Upper lobe of left lung (tissue), 4 donors: ENCODE measurements around the gene GEMIN5.

Experiments used
- CTCF ChIP-seq, 6 experiments: fragments of 450-650 bp in 4 of 6; fragments of 200-600 bp in 2 of 6; sonication (generic) in 2 of 6; IDR thresholded peaks; one replicate each; pipeline ENCODE4 v1.5.1; 2016 to 2019; ENCODE audit warnings: antibody characterized with exemption in 6 of 6
- EP300 ChIP-seq, 4 donors: sonication (generic); formaldehyde crosslinking; IDR thresholded peaks; one replicate each; pipeline ENCODE4 v1.5.1; 2017; ENCODE audit warnings: antibody characterized with exemption in 4 of 4, control low read depth in 2 of 4
- POLR2A ChIP-seq, 4 donors: fragments of 450-650 bp; IDR thresholded peaks; one replicate each; pipeline ENCODE4 v1.5.1; 2016 to 2017; ENCODE audit warnings: antibody characterized with exemption in 4 of 4, mild to moderate bottlenecking in 2 of 4
- POLR2AphosphoS5 ChIP-seq, 2 donors: sonication (generic); formaldehyde crosslinking; IDR thresholded peaks; one replicate each; pipeline ENCODE4 v1.5.1; 2017; ENCODE audit warnings: antibody characterized with exemption in 2 of 2

DNA sequence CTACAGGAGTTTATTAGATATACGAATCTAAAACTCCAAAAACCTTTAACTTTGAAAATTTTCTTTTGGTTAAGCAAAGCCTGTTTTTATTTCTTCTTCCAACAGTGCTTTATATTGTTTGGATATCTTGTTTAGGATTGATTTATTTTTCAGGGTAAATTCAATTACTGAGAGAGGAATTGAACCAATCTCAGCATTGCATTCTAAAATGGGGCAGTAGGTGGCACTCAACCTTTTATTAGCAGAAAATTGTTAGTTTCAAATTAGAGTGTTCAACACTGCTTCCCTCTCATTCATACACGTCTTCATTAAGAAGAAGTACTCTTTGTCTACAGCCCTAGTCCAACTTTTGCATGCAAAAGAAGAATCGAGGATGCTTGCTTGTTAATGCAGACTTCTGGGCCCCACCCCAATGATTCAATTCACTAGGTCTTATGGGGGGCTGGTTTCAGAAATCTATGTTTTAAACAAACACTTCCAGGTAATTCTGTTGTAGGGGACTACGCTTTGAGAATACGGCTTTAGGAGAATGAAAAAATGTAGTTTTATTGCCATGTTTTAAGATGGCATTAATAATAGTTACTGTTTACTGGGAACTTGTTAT lies 29.5 kb upstream of the GEMIN5 start:
- TF ChIP-seq POLR2AphosphoS5 (IDR thresholded peaks at IDR 0.05) (no peak), CTCF (IDR thresholded peaks at IDR 0.05) (peak in 5 of 6 experiments; percentile 19 to 51 (median 33)), EP300 (IDR thresholded peaks at IDR 0.05) (no peak), POLR2A (IDR thresholded peaks at IDR 0.05) (no peak)
